ENCODE results near the gene GJD4.

GJD4 gene

DNA sequence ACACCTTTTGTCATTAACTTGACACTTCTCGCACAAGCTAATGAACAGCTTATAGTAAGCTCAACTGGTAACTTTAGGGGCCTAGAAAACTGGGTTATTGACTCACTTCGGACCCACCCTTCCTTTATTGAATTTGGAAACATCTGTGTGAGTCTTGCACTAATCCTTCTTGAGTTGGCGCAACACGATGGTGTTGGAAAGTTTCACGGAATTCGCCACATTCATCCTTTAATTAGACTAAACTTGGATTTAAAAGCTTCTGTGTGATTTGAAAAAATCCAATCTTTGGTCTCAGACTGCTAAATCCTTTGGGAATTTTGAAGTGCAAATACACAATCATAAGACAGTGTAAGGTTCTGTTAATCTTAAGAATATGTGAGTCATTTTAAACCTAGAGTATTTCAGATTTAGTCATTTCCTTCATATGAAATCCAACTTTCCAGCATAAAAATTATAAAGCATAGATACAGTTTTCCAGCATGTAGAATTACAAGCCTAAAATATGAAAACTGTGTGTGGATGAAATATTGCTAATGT is 21.9 kb downstream of the GJD4 start:
- DNase-seq (ENCODE audit: low spot score), result no peak

DNA sequence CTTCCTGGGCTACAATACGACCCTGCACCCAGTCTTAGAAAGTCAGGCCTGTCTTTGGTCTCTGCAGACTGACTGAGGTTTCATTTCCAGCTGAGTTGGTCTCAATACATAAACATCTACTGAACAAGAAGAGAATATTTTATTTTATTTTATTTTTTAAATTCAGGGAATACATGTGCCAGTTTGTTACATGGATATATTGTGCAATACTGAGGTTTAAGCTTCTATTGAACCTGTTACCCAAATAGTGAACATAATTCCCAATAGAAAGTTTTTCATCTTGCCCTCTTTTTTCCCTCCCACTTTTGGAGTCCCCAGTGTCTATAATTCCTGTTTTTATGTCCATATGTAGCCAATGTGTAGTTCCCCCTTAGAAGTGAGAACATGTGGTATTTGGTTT is 26.3 kb downstream of the GJD4 start:
- no peak for DNase-seq (ENCODE audit: low spot score)

DNA sequence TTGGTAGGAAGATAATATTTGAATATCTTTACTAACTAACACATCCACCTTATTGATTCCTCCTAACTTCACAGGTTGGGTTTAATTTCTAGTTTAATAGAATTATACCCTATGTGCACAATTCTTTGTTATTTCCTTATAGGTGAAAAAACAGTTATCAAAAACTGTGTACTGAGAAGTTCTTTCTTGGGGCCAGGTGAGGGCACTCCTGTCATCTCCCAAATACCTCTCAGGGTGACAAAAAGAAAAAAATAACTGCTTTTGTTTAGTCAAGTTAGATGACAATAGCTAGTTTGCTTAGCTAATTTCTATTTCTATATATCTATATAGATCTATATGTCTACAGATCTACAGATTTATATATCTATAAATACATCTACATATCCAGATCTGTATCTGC is 26.9 kb downstream of the GJD4 start:
- no peak for DNase-seq (ENCODE audit: low spot score)

DNA sequence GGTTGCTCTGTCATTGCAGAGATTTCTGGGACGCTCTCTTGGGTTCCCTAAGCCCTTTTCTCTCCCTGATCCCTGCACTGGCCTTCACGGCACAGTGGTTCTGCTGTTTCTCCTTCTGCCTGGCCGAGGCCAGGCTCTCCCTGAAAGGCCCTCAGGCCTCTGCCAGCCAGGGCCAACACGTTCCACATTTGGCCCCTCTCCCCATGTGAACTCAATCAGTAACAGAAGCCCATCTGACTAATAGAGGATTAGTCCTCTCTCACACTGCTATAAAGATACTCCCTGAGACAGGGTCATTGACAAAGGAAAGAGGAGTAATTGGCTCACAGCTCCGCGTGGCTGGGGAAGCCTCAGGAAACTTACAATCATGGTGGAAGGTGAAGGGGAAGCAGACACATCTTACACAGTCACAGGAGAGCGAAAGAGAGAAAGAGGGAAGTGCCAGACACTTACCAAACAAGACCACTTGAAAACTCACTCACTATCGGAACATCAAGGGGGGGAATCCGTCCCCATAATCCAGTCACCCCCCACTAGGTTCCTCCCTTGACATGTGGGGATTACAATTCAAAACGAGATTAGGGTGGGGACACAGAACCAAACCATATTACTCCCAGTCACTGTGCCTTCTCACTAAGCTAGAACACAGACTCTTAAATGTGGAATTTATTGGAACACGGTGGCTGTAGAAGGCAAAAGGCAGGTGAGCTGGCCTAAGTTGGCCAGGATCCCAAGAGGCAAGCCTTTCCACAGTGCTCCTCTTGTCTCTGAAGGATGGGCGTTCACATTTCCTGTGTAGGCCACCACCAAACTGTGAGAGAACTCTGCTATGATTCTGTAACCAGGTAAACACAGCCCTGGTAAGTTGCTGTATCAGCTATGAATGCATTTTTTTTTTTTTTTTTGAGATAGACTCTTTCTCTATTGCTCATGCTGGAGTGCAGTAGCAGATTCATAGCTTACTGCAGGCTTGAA is 28.2 kb downstream of the GJD4 start:
- no peak for DNase-seq (ENCODE audit: low spot score)

DNA sequence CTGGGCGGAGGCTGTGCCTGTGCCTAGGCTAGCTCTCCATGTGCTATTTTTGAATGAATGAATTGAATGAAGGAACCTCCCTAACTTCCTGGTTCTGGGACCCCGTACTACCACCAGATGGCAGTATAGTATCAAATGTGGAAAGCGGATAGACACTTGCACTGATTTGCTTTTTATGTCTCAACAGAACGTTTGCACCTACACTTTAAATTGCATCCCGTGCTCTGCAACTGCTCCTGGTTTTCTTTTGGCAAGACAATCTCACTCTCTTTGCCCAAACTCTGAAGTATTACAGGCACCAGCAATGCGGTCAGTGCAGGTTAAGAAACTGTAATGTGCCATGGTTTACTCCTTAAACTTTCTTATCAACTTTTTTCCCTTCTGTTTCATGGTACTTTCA is 30.4 kb downstream of the GJD4 start:
- DNase-seq (ENCODE audit: low spot score), result peak; percentile 58

DNA sequence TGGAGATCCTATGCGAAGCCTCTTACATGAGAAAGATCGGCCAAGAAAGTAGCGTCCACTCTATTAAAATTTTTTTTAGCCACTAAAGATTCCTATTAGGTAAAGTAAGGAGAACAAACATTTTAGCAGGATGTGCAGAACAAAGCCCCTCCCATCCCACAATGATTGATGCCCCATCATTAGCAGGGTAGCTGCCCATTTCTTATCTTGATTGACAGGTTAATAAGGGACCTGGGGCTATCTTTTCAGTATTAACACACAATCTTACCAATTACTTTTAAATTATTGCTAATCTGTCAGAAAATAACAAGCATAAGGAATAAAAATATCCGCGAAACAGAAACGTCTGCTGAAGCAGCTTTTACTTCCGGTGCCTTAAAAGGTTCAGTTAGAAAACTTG is 31.8 kb downstream of the GJD4 start:
- DNase-seq (ENCODE audit: low spot score), result no peak

DNA sequence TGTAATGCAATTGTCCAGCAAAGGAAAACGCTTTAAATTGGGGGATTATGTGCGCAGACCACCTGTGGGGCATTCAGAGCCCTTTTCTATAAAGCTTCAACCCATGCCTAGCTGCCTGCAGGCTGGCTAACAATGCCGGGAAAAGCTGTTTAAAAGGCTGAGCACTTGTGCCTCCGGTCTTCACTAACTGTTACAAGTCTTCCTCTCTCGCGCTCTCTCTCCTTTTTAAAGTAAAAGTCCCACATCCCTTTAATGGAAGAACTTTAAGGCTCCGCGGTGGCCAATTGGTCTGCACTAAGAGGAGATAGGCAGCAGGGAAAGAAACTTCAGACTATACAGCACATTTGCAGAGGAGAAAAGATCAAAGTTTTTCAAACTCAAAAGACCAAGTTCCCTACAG is 32.3 kb downstream of the GJD4 start:
- no peak for DNase-seq (ENCODE audit: low spot score)

DNA sequence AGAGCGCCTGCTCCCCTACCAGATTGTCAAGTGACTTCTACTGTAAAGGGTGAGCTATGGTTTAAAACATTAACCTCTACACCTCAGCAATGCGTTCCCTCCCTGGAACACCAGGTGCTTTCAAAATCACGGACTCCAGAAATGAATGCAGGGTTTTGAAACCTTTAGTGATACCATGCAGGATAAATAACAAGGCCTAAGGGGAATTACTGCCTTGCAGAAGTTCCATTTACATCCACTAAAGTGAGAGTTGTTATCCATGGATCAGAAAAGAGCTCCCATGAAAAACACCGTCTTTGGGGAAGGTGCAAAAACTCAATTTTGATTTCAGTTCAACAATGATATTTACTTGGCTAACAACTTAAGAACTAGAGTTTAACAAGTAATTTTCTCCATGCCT is 33.0 kb downstream of the GJD4 start:
- DNase-seq (ENCODE audit: low spot score), result no peak

DNA sequence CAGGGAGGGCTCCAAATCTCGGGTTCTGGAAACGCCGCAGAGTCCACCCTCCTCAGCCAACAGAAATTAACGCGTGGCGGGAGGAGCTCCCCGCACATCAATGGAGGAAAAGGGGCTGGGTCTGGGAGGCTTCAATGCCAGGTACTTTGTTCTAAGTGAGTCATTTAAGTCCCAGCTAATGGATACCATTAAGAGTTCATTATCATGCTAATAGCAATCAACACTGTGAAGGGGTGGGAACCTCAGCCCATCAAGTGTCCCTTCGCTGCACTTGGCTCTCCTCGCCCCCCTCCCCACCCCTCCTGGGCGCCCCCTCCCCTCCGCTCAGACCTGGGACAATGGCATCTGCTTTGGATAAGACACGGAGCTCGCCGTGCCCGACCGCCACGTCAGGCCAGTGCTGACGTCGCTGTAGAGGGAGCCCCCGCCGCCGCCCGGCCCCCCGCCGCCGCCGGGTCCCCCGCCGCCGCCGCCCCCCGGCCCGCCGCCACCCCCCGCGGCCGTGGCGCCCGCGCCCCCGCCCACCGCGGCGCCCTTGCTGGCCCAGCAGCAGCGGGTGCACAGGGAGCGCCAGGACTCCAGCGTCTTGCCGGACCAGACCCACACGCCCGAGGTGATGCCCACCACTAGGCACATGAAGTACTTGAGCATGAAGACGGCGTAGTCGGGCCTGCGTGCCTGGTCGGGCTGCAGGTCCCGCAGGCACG is 34.0 kb downstream of the GJD4 start:
- DNase-seq (ENCODE audit: low spot score), result no peak

DNA sequence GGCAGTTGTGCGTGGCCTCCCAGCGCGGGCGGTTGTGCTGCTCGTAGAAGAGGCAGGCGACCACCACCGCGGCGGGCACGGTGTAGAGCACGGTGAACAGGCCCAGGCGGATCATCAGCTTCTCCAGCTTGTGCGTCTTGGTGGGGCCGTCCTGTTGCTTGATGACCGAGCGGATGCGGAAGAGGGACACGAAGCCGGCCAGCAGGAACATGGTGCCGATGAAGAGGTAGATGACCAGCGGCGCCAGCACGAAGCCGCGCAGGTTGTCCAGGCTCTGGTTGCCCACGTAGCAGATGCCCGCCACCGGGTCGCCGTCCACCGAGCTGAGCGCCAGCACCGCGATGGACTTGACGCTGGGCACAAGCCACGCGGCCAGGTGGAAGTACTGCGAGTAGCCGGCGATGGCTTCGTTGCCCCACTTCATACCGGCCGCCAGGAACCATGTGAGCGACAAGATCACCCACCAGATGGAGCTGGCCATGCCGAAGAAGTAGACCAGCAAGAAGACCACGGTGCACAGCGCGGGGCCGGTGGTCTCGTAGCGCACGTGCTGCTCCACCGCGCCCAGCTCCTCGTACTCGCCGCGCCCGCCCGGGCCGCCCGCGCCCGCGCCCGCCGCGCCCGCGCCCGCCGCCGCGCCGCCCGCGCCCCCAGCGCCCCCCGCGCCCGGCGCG is 34.7 kb downstream of the GJD4 start:
- DNase-seq (ENCODE audit: low spot score), result no peak

DNA sequence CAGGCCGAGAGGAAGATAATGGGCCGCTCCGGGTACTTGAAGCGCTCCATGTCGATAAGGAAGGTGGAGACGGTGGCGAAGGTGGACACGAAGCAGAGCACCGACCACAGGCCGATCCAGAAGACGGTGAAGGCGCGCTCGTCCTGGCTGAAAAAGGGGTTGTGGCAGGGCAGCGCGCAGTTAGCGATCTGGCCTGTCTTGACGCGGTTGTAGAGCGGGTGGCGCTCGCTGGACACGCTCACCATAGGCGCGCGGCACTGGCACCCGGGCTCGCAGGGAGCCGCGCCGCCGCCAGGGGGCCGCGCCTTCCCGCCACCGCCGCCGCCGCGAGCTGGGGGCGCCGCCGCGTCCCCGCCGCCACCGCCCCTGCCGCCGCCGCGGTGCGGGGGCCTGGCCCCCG is 35.3 kb downstream of the GJD4 start:
- peak; percentile 53 for DNase-seq (ENCODE audit: low spot score)

DNA sequence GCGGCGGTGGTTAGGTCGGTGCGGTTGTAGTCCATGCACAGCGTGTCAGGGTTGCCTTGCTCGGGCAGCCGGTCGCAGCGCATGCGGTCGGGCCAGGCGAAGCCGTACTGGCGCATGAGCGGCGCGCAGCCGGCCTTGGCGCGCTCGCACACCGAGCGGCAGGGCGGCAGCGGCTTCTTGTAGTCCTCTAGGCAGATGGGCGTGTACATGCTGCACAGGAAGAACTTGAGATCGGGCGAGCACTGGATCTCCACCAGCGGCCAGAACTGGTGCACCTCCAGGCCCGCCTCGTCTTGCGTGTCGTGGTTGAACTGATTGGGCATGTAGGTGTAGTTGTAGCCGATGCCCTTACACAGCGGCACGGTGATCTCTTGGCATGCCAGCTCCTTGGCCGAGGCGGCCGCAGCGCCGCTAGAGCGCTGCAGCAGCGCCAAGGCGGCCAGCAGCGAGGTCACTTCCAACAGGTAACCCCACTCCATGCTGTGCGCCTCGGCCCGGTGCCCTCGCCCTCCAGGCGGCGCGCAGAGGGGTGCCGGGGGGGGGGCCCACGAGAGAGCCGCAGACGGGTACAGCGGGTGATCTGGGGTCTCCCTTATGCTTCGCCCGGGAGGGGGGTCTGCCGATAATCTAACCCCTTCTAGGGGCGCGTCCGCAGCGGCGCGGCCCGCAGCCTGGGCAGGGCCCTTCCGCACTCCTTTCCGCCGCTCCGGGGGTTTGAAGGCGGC is 36.0 kb downstream of the GJD4 start:
- DNase-seq (ENCODE audit: low spot score), result peak; percentile 90

DNA sequence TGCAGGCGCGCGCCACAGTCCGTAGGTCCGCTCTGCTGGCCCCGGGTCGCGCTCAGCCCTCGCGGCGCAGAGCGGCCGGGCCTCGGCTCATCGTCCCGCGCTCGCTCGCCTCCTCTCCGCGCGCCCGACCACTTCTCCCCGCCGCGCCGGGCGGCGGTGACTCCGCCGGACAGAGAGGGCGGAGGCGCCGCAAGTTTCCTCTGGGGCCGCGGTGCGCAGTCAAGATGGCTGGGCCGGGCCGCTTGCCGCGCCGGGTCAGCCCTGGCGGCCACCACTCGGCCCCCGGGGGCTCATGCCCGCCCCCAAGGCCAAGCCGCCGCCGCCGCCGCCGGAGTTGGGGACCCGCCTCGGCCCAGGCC is 36.5 kb downstream of the GJD4 start:
- peak; percentile 27 for DNase-seq (ENCODE audit: low spot score)

DNA sequence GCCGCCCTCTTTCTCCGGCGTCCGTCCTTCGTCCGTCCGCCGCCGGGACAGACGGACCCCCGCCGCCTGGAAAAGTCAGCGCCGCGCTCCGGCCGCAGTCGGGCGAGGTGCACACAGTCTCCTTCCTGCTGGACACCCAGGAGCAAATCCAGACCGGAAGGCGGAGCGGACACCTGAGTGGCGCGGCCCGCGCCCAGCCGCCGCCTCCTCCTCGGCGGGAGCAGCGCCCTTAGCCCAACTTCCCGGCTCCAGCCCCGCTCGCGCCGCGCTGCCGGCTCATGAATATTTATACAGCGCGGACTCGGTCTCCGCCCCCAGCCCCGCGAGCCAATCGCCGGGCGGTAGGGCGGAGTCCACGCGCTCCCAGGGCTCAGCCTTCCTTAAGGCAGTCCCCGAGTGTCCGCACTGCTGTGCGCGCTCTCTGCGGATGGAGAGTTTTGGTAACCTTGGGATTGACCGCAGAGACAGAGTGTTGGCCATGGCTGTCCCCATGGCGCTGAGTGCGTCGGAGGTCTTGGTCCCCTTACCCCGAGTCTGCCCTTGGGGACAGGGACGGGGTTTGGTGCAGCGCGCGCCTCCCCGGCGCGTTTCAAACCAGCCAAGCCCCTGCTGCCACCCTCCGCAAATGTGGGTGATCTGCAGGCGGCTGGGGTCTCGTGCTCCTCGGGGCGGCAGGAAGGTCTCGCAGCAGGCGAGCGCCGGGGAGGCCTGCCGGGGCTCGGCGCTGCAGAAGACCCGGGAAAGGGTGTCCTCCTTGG is 37.1 kb downstream of the GJD4 start, which contains the start of gene FZD8:
Gene FZD8 (minus strand): TSS at position 262 of the 758 bp plus-strand sequence. CDS start 867 bp downstream, outside the sequence.
- peak; percentile 86 for DNase-seq (ENCODE audit: low spot score)

DNA sequence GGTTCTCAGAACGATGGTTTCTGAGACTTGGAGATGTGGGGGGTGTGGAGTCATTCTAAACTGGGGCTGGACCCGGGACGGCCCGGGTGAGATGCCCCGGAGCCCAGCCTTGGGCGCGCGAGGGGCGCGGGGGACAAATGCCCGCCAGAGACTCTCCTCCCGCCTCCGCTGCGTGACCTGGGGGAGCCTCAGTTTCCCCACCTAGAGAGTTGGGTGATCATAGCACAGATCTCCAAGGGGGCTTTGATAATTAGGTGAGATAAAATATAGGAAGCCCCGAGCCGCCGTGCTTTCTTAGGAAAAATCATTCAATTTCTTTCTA is 37.6 kb downstream of the GJD4 start:
- no peak for DNase-seq (ENCODE audit: low spot score)

DNA sequence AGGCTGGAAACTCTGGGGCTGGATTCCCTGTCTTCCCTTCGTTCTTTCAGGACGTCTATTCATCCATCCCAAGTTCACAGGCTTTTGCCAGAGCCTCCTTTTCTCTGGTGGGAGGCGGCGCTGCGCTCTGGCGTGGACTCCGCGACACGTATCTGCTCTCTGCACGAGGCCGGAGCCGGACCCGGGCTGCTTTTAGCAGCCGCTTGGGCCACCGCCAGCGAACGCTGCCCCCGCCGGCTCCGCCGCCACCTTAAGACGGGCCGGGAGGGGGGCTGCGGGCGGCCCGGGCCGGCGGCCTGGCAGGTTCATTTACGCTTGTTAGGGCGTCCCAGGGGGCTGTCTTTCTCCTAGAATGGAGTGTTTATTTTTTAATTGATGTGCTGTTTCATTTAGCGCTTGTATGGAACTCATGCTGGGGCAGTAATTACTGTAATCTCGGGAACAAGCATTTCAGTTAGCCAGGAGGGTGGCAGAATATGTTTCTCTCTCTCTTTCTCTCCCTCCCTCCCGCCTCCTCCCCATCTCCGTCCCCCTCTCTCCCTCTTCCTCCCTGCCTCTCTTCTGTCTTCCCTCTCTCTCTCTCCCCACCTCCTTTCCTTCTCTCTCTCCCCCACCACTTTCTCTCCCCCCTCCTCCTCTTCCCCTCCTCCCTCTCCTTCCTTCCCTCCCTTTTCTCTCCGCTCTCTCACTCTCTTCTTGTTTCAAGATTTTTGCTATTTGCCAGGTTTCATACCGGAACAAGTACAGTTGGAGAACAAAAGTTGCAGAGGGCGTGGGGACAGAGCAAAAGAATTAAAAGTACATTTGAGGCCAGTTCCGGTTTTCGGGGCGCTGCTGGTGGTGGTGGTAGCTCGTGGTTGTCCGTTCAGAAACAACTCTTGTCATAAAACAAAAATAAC is 38.3 kb downstream of the GJD4 start:
- peak; percentile 38 for DNase-seq (ENCODE audit: low spot score)

DNA sequence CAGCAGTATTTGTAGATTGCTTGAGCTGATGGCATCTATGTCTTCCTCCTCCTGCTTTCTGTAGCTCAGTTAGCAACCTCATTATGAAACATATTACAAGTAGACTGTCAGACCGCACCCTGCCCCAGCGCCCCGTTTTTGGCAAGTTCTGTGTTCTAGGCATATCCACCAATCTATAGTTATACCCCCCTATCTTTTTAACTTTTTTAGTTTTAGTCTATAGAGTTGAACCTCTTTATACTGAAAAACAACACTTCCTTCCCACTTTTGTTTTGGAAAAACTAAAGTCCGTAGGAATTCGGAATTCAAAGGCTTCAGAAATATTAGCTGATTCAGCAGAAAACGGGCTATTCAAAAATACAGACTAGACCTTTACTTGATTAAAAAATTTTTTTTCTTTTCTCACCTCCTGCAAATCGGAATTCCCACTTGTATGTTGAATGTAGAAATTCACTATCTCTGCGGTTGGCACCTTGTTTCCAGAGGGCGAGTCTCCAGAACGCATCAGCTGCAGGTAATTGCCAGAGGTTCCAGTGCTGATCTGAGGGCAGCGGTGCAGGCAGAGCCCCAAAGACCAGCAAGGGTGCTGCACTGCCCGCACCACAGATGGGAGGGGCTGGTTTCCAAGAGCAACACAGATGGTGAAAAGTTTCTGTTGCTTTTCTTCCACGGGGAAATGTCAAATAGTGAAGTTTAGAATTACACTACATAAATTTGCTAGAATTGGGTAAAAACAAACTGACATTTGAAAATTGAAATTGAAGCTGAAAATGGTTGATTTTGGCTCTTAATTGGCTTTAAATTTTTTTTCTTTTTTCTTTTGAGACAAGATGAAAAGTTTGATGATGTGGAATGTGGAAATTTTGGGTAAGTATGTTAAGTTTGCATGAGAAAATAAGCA is 39.2 kb downstream of the GJD4 start:
- no peak for DNase-seq (ENCODE audit: low spot score)

DNA sequence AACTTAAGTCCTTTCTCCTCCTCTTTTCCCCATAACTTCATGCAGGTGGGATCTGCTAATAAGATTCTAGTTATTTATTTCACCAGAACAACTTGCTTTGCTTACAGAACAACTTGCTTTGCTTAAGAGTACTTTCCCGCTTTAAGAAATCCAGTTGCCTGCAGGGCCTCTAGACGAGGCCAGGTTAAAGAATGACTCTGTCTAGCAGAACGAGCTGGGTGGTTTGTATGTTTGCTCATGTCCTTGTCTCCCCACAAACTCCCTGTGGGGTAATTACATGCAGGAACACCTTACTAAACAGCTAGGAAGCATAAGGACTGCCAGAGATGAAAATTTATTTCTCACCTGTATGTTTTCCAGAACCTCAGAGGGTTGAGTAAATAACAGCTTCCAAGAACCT is 45.8 kb downstream of the GJD4 start:
- DNase-seq (ENCODE audit: low spot score), result no peak

DNA sequence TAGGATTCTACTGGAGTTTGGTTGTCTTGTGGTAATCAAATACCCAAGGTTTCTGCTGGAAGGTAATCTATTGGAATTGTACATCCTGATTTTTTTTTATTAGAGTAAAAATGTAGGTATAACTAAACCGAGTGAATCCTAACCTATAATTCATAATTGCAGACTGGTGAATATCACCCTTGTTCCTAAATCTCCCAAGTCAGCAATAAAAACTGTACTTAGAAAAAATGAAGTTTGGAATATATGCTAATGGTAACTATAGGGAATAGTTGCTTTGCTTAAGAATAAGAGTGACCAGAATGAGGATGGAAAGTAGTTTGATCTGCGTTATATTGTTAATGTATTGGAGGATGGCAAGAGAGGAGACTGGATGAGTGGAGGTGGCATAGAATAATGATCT is 47.7 kb downstream of the GJD4 start:
- DNase-seq (ENCODE audit: low spot score), result no peak

Data from SW480 (cell line).